HS-27A (cell line): ENCODE results near the gene SURF2.
A peak's percentile ranks its signal among the peaks of the same experiment; 100 is the strongest.

ENCODE experiments used
- DNase-seq: peaks from one replicate; pipeline ENCODE4 v3.0.0-alpha.2; 2012; ENCODE audit warnings: low read depth, missing footprints

The SURF2 gene

GRCh38 chr9:133335924-133336811 is 20.2 kb upstream of the SURF2 start, which contains the start of gene SURF6:
Gene SURF6 (minus strand): TSS chr9:133336188. CDS start chr9:133336132, 56 bp downstream.
- no peak for DNase-seq

DNA sequence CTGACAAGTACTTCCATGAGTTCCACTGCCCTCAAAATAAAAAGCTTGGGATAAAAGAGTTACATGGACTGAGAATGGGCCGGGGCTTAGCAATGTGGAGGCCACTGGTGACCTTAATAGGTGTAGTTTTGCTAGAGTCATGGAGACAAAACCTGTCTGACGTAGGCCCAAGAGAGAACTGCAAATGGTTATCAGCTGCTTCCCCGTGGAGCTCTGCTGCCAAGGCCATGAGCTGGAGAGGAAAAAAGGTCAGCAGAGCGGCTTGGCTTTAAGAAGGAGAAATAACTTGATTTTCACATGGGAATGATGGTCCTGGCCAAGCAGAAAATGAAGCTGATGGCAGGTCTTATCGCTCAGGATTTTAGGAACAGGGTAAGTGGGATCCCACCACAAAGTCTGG is 16.7 kb upstream of the SURF2 start:
- no peak for DNase-seq

- DNase-seq = no peak
These were observed 16.1 kb upstream of the SURF2 start for GRCh38 chr9:133340256-133340655.

DNA sequence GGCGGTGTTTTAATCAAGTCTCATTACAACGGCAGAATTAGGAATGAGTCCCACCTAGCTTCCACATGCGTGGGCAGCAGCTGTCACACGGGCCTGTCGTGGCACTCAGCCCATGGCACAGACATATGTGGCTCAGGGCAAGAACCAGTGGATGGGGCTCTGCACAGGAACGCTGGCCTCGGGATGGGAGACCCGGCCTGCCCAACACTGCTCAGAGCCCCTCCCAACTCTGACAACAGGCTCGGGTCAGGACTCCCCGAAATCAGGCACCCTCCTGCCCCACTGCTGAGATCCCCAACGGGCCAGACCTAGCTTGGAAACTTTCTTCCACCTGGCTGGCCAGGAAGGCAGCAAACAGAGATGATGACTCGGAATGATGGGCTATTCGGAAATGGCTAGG is 15.4 kb upstream of the SURF2 start:
- DNase-seq = no peak

GRCh38 chr9:133341369-133342068 is 14.8 kb upstream of the SURF2 start:
- DNase-seq = no peak

GRCh38 chr9:133342069-133342406 is 14.3 kb upstream of the SURF2 start:
- DNase-seq = no peak

DNA sequence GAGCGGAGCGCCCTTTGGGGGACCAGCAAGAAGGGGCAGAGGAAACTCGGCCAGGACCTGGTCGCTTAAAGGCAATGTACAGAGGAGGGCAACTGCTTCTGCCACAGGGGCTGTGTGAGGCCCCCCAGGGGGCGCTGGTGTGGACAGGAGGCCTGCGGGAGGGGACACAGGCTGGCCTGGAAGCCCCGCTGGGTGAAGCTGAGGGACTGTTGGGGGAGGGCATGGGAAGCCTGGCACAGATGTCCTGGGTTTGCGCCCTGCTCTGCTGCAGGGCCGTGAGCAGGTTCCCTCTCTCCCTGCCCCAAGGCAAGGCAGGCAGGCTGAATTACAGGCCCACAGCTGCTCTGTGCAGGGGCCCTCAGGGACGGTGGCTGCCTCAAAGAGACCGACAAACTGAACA is 13.8 kb upstream of the SURF2 start:
- DNase-seq = no peak

GRCh38 chr9:133344071-133344470 is 12.3 kb upstream of the SURF2 start:
- DNase-seq = no peak

GRCh38 chr9:133344979-133345378 is 11.4 kb upstream of the SURF2 start:
- no peak for DNase-seq

DNA sequence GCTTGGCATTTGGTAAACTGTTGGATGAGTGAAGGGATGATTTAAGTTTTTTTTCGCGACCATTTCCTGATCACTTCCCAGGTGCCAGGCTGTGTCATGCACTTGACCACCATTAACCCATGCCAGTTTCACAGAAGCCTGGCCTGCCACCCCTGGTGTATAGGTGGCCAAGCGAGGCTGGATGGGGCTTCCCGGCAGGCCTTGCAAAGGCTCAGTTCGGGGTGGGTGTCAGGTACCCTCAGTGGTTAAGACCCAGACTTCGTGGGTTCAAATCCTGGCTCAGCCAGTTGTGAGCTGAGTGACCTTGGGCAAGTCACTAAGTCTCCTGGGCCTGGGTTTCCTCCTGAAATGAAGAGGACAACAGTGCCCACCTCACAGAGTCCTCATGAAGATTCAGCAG is 10.8 kb upstream of the SURF2 start:
- no peak for DNase-seq

- DNase-seq = no peak
These were observed 10.1 kb upstream of the SURF2 start for GRCh38 chr9:133346021-133346785.

GRCh38 chr9:133347515-133347984 is 8.8 kb upstream of the SURF2 start:
- DNase-seq = no peak

DNA sequence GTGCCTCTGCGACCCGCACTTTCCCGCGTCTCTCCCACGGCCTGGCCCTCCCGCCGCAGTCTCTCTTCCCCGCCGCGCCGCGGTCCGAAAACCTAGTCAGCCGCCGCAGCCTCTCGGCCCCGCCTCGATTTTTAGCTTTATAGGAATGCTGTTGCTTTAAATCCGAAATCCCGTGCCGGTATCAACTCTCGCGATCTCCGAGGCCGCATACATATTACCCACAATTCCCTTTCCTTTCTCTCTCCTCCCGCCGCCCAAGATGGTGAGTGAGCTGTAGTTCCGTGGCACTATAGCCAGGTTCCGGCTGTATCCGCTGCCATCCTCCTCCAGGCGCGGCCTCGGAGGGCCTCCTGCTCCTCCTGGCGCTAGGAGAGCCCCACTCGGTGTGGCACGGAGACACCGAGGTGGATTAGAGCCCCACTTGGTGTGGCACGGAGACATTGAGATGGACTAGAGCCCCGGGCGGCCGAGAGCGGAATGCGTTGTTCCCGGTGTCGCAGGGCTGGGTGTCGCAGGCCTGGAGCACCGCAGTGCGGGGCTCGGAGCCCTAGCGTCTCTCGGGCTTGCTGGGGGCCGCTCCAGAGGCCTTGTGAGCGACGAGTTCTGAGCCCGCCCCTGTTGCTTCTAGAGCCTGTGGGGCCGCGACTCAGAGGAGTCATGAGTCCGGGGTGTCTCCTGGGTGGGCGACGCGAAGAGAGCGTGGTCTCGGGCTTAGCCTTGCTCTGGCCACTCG is 8.2 kb upstream of the SURF2 start, which contains the start of the genes MED22 and RPL7A:
TSS of gene MED22 (minus strand) at position 147 of the 733 bp plus-strand sequence. CDS start 1,469 bp downstream, outside the sequence.
TSS of gene RPL7A (plus strand) at position 234 of the 733 bp plus-strand sequence. CDS start at position 260, 26 bp downstream.
- peak; percentile 71 for DNase-seq

GRCh38 chr9:133348718-133349573 is 7.4 kb upstream of the SURF2 start:
- no peak for DNase-seq

GRCh38 chr9:133349965-133350616 is 6.3 kb upstream of the SURF2 start:
- DNase-seq = no peak

- no peak for DNase-seq
These were observed 4.8 kb upstream of the SURF2 start for GRCh38 chr9:133351526-133351907.

DNA sequence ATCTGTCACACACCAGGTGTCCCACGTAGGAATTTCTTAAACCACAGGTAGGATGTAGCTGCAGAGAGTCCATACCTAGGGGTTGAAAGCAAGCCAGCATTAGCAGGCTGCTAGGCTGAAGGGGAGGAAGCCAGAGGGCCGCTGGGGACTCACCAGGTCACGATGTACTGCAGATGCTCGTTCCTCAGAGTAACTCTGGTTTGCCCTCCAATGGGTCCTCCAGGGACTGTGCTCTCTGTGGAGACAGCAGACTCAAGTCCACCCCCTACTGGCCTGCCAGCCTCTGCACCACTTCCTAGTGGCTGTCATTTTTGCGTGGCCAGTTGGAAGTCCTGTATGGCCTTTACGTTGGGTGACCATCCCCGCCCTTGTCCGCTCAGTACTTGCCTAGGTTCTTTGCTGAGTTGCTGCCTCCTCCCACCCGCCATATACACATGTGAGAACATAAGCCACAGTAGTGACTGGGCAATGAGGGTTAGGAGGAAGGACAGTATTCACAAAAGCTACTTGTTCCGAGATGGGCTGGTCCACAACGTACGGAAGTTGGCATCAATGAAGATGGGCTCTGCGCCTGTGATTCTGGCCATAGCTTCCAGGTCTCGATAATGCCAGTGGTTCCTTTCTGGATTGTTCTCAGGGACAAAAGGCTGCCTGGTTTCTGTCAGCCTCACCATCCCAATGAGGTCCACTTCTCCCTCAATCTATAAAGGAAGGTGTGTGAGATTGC is 4.3 kb upstream of the SURF2 start:
- DNase-seq = no peak

DNA sequence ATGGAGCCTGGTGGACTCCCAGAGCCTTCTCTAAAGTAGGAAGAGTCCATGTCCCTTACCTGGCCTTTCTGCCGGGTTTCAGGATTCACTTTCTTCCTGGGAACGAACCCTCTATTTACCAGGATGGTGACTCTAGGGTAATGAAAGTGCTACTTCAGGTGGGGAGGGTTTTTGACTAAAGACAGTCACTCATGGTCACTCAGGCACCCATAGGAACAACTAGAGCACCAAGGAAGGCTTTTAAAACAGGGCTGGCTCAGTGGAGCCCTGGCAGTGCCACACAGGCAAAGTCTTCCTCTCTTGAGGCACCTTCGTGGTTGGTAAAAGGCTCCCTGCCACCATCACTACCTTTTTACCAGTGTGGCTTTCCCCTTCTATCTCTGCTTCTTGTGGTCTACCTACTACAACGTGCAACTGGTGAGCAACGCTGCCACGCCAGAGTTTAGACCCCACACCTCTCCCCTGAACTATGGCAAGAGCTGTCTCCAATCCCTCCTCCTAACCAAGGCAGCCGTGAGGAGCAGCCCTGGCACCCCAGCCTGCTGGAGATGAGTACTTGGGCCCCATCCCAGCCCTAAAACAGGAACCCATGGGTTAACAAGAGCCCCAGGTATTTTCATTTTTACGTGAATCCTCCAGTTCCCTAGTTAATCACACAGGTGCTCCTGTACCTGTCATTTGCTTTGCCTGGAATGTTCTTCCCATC is 3.6 kb upstream of the SURF2 start:
- no peak for DNase-seq

DNA sequence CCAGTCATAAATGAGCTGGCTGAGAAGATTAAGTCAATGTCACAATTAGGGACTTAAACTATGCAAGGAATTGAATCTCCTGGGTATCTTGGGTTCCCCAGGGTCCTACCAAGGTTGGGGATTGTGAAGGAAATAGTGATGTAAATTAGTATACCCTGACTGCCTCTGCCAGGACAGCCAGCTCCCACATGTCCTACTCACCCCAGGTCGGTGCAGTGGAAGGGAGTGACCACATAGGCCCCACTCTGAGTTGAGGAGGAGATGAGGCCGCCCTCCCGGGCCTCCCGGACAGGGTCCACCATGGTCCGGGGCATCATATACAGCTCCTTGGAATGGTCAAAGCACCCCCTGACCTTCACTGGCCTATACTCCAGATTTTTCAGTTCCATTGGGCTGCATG is 2.8 kb upstream of the SURF2 start:
- DNase-seq = no peak
